ENCODE data around the gene RNF151.

Gene RNF151

DNA sequence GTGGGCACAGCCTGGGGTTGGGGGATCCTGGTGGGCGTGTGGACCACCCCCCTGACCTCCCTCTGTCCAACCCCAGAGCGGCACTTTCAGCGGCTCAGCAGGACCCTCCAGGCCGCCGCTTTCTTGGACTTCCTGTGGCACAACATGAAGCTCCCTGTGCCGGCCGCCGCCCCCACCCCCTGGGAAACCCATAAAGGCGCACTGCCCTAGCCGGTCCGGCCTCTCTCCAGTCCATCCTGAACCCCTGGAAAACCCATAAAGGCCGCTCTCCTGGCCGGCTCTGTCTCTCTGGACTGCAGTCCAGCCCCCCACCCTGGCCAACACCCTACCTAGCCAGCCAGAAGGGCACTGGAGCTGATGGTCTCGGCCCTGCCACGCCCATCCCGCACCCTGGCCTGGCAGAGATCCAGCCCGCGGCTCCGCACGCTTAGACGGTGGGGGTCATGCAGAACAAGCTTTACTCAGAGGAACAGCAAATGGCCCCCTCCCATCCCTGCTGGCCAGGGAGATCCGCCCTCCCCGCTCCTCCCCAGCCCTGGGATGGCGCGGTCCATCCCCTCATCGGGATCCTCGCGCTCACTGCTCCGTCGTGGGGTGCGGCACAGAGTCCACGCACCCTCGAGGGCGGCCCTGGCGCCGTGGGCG lies 11.9 kb downstream of the RNF151 start:
- no peak for DNase-seq (ENCODE audit: low read depth)

DNA sequence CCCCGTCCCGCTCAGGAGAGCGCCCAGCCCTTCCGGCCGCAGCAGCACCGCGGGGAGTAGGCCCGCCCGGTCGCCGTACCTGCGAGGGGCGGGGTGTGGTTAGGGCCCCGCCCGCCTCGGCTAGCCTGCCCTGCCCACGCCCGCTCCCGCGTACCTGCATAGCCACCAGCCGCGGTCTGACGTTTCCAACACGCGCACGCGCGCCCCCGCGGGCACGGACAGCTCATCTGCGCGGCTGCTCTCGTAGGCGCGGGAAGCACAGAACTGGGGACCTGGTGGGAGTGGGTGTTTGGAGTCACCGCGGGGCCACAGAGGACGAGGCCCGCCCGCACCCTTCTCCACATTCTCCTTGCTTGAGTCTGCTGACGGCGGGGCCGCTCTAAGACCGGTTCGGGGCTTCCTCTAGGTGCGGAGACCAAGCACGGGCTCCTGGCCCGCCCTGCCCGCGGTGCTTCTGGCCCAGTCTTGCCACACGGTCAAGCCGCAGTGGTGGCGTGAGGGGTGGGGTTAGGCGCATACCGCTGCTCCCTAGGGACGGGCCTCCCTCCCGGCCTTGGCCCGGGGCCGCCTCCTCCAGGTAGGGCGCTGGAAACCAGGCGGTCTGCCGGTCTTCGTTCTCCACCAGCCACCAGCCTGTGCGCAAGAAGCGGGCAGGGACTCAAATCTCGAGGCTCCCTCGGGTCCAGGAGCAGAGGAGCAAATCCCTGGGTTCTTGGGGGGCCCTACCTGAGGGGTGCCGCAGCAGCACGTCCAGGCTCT lies 12.8 kb downstream of the RNF151 start:
- no peak for DNase-seq (ENCODE audit: low read depth)

DNA sequence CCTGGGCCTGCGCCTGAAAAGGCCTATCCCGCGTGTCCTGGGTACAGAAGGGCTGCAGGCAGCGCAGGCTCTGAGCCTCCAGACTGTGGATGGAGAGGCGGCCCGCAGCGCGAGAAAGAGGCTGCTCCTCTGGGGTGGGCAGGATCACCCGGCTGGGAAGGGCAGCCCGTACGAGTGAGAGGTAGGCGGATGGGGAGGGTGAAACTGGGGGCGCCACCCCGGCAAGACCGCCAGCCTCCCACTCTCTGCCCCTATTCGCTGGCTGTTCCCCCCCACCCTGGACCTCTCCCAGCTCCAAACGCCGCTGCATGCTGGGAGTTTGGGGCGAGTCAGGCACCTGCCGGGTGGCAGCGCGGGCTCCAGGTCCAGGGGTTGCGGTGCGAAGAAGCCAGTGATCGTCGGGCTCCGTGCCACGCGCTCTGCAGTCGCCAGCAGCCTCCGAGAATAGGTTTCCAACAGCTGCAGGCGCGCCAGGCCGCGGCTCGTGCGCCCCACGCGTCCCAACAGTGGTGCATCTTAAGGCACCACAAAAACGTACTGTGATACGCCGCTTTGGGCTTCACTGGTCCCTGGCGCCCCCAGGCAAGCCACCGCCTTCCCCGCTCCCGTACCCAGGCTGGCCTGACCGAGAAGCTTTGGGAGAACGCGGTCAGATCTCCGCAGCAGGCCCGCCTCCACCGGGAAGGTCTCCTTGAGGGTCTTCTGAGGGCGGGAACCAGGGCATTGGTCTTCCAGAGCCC lies 13.5 kb downstream of the RNF151 start:
- DNase-seq (ENCODE audit: low read depth), result no peak

DNA sequence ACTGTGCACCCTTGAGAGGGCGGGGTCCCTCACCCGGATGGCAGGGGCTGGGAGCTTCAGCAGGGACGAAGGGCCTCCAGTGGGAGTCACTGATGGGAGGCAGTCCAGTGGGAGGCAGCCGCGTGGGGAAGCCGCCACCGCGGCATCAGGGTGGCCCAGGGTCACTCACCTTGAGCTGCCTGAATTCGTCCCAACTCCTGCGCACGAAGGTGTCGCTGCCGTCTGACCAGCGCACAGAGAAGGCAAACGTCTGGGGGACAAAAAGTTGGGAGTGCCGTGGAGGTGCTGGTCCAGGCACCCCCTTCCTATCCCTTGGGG lies 14.1 kb downstream of the RNF151 start:
- no peak for DNase-seq (ENCODE audit: low read depth)

DNA sequence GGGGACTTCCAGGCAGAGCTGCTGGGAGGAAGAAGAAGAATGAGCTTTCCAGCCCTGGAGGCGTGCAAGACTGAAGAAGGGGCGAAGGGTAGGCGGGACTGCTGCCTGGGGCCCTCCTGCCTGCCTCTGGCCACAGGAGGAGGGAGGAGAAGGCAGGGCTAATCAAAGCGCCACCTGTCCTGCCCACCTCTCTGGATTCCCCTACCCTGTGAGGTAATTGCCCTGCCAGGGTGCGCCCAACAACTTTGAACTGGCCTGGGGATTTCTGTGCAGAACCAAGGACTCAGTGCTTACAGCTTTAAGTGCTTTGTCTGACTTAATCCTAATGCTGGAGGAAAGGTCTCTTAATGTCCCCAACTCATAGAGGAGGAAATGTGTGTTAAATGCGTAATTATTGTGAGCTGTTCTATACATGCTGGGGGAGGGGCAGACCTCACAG lies 14.8 kb downstream of the RNF151 start, which contains the start of gene NOXO1:
Gene NOXO1 (minus strand): TSS at position 72 of the 439 bp plus-strand sequence. CDS start 290 bp downstream, outside the sequence.
- DNase-seq (ENCODE audit: low read depth), result no peak

DNA sequence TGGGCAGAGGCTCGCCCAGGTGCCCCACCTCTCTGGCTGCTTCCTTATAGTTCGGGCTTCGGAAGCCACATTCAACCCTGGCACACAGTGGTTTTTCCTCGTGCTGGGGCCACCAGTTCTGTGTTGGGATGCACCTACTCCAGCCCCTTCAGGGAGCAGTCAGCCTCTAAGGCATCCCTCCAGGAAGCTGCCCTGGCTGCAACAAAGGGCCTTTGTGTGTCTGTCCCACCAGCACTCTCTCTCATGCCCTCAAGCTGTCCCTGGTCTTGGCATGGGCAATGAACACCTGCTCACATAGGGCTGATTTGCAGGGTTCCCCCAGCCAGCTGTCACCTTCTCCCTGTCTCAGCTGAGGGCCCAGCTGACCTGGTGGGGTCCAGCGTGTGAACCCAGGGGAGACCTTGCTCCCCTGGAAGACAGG lies 15.4 kb downstream of the RNF151 start:
- DNase-seq (ENCODE audit: low read depth), result no peak

DNA sequence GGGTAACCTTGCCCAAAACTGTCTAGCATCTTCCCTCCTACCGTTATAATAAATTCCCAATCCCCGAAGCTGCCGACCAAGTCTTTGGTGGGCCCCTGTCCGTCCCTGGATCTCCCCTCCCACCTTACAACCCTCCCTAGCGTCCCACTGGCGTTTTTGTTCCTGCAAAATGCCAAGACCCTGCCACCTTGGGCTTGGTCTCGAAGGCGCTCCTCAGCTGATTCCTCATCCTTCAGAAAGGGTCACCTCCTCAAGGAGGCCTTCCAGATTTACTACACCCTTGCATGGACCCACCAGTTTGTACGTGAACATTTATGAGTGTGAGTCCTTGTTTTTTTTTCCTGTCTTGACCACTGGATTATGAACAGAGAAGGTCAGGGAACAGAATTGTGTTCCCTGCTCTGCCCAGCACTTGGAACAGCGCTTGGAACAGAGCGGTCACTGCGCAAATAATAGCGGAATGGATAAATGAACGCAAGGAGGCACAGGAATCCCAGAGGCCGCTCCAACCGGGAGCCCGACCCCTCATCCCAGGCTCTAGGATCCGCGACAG lies 16.4 kb downstream of the RNF151 start:
- no peak for DNase-seq (ENCODE audit: low read depth)

DNA sequence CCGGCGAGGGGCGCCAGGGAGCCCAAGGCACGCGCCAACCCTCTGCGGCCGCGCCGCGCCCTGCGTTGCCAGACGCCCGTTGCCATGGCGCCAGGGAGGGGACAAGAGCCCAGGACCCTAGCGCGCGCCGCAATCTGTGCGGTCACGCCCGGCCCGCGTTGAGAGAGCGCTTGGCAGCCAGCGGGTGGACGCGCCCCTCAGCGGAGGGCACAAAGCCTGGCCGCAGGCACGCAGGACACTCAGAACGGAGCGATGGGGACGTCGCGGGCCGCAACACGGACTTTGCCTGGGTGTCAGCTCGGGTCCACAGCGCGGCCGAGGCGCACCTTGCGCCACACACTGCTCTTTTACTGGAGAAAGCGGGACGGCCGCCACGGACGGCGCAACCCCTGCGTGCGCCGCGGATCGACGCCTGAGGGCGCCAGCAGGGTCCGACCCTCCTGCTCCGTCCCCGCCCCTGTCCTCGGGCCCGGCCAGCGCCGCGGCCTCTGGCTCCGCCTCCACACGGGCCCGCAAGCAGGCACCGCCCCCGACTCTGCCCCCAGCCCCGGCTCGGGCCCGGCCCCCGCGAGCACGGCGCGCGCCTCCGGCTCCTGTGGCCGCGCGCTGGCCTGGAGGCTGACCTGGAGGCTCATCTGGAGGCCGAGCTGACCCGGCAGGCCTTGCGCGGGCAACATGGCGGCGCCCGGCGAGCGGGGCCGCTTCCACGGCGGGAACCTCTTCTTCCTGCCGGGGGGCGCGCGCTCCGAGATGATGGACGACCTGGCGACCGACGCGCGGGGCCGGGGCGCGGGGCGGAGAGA lies 17.1 kb downstream of the RNF151 start, which contains the start of gene GFER:
Gene GFER (plus strand): TSS at position 650 of the 803 bp plus-strand sequence. CDS start 26 bp downstream, at position 676.
- DNase-seq (ENCODE audit: low read depth), result no peak

DNA sequence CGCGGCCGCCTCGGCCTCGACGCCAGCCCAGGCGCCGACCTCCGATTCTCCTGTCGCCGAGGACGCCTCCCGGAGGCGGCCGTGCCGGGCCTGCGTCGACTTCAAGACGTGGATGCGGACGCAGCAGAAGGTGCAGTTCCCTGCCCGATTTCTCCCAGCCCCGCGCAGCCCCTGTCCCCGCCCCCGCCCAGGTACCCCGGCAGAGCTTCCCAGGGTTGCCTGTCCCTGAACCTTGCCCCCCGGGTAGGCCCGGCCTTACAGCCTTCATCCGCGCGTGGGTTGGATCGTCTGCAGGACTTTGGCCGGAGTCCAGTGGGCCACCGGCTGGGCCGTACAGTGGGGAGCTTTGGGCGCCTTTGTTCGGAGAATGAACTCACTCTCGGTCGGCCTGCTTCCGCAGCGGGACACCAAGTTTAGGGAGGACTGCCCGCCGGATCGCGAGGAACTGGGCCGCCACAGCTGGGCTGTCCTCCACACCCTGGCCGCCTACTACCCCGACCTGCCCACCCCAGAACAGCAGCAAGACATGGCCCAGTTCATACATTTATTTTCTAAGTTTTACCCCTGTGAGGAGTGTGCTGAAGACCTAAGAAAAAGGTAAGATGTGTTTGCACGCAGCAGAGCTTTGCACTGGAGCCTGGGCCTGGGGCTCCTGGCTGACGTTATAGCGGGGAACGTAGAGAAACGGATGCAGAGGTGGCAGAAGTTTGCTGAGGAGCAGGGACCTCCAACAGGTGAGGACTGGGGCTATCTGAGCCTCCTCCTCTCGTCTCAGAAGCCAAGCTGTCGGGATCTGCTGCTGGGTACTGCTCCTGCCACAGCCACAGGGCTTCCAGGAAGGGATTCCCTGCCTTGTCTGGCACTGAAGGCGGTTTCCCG lies 17.9 kb downstream of the RNF151 start:
- no peak for DNase-seq (ENCODE audit: low read depth)

DNA sequence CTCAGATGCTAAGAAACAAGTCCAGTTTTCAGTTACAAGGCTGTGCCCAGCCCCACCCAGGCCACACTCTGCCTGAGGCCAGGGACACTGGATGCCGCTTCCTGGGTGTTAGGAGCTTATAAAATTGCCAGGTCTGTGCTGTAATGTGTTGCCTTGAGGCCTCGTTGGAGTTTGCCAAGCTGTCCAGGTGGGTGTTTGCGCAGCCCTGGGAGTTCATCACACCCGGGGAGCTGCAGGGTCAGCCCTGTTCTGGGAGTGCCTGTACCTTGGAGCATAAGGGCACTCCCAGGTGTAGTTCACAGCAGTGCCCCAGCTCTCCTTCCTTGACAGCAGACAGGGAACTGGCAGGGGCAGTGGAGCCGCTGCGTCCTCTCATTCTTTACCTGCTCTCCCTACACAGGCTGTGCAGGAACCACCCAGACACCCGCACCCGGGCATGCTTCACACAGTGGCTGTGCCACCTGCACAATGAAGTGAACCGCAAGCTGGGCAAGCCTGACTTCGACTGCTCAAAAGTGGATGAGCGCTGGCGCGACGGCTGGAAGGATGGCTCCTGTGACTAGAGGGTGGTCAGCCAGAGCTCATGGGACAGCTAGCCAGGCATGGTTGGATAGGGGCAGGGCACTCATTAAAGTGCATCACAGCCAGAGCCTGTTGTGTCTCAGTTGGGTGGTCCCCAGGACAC lies 19.0 kb downstream of the RNF151 start:
- no peak for DNase-seq (ENCODE audit: low read depth)

DNA sequence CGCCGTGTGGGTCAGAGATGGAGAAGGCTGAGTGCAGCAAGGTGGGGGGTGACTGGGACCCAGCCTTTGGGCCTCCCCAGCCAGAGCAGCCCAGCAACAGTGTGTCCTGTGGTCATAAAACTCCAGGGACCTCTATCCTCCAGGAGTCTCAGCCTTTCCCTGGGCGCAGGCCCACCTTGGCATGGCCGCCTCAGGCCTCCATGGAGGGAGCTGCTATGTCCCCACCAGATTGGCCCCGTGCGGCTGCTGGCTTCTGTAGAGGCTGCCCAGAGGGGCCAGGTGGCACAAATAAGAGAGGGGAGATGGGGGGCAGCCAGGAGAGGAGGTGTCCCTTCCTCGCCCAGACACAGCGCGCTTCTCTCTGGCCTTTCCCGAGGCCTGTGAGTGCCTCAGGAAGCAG lies 20.5 kb downstream of the RNF151 start:
- DNase-seq (ENCODE audit: low read depth), result no peak

DNA sequence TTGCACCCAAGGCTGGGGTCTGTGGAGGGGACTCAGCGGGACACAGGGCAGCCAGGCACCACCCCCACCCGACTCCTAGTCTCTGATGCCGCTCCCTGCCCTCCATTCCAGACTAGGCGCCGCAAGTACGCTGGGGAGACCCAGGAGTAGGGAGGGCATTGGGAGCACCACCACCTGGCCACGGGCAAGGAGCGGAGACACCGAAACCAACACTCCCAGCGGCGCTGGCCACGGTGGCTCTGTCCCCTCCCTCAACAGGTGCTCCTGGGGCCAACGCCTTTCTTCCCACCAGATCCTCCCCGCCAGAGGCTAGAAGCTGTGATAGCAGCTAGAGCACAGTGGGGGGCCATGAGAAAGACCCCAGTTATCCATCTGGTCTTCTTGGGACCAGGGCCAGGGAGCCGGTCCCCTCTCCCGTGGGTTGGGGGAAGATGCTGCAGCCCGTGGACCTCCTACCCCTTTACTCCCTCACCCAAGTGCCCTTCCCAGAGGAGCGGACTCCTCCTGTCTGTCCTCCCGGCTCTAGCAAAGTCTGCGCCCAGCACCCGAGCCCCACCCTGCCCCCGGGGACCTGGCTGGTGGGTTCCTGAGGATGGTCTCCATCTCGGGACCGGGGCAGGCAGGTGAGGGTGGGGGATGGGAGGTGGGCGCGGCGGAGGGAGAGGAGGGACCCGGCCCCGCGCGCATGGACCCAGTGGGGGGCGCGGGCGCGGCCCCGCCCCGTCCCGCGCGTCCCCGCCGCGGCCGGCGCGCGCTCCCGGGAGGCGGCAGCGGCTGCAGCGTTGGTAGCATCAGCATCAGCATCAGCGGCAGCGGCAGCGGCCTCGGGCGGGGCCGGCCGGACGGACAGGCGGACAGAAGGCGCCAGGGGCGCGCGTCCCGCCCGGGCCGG lies 22.8 kb downstream of the RNF151 start, which contains the start of gene SYNGR3:
Gene SYNGR3 (plus strand): TSS at position 762 of the 892 bp plus-strand sequence. CDS start 133 bp downstream, outside the sequence.
- no peak for DNase-seq (ENCODE audit: low read depth)

DNA sequence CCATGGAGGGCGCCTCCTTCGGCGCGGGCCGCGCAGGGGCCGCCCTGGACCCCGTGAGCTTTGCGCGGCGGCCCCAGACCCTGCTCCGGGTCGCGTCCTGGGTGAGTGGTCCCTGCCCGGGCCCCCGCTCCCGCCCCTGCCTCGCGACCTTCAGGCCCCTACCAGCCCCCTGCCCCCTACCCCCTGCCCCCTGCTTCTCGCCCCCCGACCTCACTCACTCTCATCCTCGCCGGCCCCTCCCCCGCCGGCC lies 23.4 kb downstream of the RNF151 start:
- DNase-seq (ENCODE audit: low read depth), result no peak

DNA sequence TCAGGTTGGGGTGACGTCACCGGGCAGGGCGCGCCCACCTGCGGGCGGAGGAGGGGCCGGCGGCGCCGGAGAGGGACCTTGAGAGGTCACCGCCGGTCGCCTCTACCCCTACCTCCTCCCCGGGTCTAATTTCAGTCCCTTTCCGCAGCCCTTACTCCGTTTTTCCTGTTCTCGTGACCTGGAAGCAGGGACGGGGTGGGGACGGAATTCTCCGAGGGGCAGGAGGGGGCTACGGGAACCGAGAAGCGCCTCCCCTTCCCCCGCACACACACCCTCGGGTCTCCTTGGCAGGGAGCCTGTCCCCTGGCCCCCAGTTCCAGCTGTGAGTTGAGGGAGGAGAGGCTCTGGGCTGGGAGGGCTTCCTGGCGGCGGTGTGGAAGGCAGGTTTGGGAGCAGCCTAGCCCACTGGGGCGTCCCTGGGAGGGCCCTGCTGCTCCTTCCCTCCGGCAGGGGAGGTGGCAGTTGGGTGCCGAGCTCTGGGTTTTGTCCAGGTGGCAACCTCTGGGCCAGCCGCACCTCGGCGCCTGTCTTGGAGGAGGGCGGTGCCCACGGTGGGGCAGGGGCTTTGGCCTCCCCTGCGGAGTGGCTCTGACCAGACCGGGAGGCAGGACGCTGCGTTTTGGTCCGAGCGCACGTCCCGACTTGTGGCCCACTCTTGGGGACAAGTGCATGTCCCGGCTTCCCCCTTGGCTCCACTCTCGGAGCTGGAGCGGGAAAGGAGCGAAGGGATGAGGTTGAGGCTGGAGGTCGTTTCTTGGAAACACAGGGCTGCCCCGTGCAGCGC lies 23.9 kb downstream of the RNF151 start:
- no peak for DNase-seq (ENCODE audit: low read depth)

DNA sequence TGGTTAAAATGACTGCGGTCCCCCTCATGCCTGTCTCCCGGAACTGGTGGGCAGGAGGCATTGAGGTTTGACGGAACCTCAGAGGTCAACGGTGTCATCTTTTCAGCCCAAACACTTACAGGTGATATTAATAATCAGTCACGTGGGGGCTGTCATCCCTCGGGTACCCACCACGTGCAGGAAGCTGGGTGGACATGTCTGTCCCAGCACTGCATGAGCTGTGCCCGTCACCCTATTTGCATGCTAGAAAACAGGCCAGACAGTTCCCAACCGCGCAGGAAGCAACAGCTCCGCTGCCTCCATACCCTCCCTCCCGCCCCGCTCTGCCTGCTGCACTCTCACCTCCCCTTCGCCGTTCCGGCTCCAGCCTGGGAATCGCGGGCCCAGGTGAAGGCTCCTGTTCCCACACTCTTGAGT lies 24.5 kb downstream of the RNF151 start:
- no peak for DNase-seq (ENCODE audit: low read depth)

DNA sequence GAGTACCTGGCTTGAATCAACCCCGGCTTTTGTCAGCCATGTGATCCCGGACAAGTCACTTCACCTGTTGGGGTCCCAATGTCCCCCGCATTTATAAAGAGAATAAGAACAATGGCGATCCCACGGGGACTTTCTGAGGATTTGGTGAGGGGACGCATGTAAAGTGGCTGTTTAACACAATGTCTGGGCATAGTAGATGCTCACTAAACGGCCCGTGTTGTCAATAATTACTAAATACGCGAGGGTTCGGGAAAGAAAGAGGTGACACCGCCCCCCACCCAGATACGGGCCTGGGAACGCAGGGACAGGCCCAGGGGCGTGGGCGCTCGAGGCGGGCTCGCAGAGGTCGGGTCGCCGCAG lies 24.9 kb downstream of the RNF151 start:
- DNase-seq (ENCODE audit: low read depth), result no peak

DNA sequence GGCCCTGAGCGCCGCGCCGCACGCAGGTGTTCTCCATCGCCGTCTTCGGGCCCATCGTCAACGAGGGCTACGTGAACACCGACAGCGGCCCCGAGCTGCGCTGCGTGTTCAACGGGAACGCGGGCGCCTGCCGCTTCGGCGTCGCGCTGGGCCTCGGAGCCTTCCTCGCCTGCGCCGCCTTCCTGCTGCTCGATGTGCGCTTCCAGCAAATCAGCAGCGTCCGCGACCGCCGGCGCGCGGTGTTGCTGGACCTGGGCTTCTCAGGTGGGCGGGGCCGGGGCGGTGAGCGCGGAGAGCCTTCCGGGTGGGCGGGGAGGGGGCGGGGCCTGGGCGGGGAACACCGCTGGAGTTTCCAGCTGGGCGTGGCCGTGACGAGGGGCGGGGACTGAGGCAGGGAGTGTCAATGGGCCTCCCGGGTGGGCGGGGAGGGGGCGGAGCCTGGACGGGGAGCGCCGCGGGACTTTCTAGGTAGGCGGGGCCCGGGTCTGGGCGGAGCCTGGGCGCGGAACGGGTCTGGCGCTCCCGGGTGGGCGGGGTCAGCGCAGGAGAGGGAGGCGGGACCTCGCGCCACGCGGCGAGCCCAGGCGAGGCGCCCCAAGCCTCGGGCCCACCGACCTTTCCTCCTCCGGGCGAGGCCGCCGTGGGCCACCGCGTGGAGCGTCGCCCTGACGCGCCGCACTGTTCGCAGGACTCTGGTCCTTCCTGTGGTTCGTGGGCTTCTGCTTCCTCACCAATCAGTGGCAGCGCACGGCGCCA lies 25.5 kb downstream of the RNF151 start:
- DNase-seq (ENCODE audit: low read depth), result peak; percentile 98

Measured in stimulated activated CD8-positive, alpha-beta memory T cell treated with anti-CD3 and anti-CD28 coated beads, Interleukin-15, amount 100 ng/mL, for 1 hour (primary cell).